HG03460 (cell line): ENCODE data around the gene CNTN5.

Experiments
- ATAC-seq: cut with Tn5 transposase; IDR thresholded peaks from one replicate; pipeline ENCODE4 v1.9.1; 2021; ENCODE audit not compliant: unreplicated experiment

Gene CNTN5

DNA sequence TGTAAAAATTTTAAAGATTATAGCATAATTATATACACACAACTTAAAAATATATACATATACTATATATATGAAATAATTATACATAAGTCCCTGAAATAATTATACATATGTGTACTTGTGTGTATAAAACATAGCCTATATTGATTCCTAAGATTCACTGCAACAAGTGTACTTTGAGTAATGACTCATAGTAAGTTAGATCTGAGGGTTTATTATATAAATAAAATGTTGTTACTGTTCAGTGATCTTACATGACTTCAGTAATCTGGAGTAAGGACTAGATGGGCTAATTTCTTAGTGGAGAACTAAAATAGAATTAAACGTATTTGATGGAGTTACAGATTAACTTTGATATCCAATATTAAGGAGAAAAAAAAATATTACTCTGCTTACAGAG lies 350.5 kb downstream of the CNTN5 start:
- ATAC-seq = no peak

DNA sequence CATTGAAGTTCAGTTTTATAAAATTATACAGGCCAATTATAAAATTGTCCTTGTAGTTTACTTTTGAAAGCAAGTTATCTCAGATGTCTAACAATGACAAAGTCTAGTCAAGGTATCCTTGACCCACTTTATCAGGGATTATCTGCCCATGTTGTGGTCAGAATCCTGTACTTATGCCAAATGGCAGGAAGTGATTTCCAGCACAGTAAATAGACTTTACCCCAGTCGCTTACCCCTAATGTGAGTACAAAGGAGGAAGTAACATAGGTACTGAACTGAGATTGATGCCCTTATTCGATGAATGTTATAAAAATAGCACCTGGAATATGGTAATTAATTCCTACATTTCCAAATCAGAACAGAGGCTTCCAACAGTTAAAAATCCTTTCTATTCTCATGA lies 355.7 kb downstream of the CNTN5 start:
- no peak for ATAC-seq

DNA sequence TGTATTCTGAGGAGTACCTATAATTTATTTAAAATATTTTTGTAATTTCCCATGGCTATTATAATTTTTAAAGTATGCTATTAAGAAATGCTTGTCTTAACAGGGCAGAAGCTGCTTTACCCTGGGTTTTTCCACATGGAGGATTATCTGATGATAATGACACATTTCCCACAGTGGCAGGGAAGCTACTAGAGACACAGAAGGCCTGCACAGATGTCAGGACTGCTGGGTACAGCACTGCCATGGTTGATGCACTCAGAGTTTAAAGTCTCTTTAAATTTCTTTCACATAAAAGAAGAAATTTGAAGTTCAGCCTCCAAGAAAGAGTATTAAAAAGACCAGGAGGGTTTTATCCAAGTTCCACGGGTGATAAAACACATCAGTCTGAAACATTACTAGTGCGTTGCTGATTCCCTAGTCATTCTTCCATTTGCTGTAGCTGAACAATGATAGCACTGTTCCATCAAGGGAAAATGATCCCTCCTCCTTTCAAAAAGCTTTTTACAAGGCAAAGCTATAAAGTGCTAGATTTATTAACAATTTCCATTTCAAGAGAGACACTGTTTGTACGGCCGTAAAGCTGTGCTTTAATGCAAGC lies 363.0 kb downstream of the CNTN5 start:
- ATAC-seq = no peak

DNA sequence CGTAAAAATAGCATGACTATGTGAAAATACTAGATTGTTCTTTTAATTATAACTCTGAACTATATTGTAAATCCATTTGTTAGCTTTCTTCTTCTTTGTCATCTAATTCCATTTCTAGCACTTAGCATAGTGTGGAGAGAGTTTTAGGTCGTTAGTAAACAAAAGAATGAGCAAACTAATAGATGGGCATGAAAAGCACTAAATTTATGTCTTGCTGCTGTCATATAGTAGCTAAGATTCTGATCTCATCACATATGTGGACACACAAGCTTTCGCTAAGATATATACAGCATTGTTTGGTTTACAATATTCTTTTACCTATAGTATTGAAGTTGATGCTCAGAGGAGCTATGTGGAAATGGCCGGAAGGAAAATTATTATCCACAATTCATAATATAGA lies 370.5 kb downstream of the CNTN5 start:
- ATAC-seq = no peak

DNA sequence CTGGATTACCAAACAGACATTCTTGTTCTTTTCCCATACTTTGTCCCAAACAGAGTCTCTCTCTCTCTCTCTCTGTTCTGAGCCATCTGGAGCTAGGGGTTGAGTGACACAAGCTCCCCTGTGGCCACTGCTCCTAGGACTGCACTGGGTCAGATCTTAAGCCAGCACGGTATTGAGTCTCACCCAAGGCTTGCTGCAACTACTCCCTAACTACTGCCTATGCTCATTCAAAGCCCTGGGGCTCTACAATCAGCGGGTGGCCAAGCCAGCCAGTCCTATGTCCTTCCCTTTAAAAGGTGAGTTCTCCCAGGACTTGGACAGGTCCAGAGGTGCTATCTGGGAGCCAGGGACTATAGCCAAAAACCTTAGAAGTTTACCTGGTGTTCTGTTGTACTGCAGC lies 385.6 kb downstream of the CNTN5 start:
- ATAC-seq = no peak

DNA sequence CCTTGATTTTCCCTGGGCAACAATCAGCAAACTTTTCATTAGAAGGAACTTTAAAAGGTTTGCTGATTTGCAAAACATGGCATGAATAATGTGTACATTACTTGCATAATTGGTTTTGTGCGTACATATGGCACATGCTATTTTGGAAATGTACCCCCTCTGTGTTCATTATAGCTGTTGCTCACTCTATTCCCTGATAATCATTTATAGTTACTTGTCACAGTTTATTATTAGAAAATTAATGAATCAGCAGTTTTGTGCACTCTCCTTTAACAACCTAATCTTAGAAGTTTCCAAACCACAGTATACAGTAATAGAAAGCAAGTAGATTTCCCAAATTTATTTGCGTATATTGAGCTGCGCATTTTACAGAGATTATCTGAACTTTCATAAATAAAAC lies 389.9 kb downstream of the CNTN5 start:
- no peak for ATAC-seq

DNA sequence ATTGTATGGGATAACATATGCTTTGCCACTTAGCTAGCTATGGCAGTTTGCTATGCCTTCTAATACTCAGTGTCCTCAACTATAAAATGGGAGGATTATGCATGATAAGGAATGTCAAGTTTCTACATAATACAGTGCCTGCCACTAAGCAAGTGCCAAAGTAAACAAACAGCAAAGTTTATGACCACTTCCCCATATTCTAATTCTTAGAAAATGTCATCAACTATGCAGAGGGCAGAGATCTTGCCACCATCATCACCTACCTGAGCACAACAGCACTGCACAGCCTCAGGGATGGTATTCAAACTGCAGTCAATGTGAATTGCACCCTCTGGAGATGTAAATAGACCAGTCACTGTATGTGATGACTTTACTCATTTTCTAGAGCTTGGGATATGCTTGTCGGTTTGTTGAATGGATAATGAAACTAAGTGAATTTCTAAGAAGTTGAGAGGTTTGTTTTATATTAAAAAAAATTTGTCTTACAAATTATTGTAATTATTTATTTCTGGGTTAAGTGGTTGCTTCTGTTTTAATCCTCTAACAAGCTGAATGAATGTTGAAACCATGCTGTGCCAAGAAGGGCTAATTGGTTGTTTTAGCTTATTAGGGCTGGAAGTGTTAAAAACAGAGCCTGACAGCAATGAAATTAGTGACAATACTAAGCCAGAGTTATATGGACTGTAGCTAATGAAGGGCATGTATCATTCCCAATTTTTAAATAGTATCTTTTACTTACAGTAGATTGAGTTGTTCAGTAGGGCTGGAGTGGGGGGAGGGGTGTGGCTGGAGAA lies 398.4 kb downstream of the CNTN5 start:
- ATAC-seq = no peak

DNA sequence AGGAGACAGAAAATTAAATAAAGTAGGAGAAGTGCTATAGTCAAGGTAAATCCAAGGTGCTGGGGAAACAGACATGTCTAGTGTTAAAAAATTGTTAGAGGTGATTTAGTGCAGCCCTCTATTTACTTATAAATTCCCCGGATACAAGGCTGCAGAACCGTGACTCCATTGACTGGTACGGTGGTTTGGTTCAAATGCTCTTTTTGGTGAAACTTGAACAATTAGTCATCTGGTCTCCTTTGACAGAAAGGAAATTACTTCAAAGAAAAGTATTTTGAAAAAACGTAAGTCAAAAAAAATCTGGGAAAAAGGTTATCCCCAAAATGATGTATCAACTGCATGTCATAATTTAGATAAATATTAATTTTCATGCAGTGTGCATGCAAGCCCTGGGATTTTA lies 399.2 kb downstream of the CNTN5 start:
- ATAC-seq = no peak

DNA sequence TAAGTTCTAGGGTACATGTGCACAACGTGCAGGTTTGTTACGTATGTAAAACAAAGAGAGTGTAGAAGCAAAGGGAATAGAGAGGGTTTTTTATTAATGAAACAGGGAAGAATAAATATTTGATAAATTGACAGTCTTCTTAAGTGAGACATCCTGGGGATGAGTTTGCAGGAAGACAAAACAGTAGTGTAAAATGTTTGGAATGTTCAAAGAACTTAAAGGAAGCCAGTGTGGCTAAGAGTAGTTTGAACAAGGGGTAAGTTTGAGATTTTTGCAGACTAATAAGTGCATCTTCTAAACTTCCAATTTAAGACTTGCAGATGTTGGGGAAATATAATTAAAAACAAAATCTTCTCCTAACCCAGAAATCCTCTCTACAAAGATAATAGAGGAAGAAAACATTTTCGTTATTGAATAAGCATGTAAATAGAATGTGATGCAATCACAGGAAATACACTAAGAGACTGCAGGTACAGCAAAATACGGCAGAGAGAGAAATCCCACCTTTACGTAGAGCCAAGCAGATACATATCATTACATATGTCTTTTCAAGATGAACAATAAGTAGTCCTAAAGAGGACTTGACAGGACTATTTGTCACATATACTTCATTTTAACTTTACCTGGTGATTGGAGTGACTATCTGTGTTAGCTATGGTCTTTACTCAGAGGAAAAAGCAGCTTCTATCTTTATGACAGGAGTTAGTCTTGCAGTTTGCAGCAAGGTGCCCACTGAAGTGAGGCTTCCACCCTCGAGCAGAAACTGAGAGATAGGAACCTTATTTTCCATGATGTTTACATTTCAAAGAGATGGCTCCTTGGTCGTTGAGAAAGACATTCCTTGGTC lies 402.1 kb downstream of the CNTN5 start:
- no peak for ATAC-seq

DNA sequence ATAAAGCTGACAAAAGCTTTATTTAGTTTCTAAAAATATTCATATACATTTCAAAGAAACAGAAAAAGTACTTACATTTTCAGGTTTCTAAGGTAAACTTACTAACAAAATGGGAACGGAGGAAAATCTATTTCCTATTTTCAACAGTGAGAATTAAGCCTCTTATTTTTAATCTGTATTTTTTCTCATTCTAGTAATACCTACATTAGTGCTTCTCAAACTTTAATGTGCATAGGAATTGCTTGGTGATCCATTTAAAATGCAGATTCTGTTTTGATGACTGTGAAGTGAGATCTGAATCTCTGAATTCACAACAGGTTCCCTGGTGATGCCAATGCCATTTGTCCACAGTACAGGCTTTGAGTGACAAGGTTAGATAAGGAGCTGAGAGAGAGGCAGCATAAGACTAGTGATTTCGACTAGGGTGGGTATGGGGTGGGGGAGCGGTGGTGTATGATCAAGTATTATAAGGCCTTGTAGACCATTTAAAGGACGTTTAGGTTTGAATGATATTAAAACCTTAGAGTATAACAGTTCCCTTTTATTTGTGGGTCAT lies 402.8 kb downstream of the CNTN5 start:
- ATAC-seq = no peak

DNA sequence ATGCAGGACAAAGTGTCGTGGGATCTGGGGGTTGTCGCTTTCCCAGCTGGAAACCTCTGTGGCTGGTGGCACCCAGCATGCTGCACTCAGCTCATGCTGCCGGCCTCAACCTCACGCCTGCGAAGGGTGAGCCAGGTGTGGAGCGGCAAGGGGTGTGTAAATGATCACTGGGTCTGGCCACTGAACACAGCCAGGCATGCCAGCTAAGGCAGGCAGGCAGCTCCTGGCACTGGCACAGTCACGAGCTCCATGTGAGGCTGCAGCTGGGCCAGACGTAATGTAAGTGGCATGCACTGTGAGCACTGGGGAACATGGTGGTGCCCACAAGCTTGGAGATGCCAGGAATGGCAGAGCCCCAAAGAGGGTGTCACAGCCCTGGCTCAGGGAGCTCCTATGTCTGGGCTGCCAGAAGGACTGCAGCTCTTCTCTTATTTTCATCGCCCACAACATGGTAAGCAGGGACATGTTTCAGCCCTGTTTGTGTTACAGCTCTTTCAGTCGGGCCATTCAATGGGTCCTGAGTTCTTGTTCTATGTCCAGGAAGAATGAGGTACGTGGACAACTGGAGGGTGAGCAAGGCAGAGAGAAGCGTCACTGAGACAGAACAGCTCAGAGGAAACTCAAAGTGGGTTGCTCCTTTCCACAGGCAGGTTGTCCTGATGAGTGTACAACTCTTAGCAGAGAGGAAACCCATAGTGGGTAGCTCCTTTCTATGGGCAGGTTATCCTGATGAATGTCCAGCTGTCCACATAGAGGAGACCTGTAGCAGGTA lies 403.8 kb downstream of the CNTN5 start:
- no peak for ATAC-seq

DNA sequence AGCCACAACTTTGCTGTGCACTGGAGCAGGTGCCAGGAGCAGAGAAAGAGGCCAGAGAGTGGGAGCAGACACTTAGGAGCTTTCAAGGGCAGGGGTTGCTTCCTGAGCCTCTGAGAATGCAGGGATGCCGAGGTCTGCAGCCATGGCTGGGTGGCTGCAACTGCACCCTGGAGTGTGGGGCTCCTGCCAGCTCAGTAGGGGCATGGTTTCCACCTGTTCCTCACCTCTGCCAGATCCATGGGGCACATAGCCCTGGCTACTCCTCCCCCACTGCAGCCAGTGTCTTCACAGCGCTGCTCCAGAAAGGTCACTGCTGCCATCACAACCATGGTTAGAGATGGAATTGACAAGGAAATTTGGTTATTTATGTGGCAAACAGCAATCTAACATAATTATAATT lies 404.8 kb downstream of the CNTN5 start:
- ATAC-seq = no peak

DNA sequence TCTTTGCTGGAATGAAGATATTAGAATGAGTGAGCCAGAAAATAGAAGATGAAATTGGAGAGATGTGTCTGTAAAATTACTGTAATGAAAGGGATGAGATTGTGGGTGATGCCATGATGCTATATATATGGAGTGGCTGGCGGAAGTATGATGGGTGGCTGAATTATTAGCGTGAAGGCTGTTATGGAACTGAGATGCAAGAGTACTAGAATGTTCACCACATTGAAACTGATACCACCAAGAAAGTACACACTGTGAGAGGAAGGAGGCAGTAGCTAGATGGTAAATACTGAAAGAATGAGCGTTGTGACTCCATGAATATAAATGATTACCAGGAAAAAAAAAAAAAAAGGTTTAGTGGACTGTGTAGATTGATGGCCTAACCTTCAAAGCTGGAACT lies 411.9 kb downstream of the CNTN5 start:
- no peak for ATAC-seq

DNA sequence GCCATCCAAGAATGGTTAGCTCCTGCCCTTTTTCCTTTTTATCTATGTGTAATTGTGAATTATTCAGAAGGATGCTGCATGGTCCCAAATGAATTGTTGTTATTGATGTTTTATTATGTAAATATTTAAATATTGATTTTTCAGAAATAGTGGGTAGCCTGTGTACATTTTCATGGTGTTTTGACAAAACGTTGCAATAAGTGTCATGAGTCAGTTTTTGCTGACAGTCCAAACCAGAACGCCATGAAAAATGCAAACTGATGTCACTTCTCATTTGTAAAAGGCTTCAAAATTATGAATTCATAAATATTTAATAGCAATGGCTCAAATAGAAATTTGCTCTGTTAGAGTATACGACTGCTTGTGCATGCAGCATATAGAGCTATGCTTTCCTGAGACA lies 422.5 kb downstream of the CNTN5 start:
- ATAC-seq = no peak

DNA sequence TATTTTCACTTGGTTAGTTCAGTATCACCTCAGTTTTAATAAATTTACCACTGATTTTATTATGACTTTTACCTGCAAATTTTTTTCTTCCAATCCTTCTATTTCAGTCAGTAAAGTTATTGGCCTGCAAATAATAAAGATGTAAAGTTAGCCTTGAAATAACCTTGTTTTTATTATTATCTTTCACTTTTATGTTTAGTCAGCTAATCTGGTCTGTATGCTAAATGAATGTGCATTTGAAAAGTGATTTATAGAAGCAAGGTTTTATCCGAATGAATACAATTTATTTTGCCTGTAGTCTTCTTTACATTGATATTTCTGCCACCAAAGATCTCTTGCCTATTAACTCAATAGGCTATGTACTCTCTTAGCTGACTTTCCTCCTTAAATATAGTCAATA lies 425.7 kb downstream of the CNTN5 start:
- no peak for ATAC-seq

DNA sequence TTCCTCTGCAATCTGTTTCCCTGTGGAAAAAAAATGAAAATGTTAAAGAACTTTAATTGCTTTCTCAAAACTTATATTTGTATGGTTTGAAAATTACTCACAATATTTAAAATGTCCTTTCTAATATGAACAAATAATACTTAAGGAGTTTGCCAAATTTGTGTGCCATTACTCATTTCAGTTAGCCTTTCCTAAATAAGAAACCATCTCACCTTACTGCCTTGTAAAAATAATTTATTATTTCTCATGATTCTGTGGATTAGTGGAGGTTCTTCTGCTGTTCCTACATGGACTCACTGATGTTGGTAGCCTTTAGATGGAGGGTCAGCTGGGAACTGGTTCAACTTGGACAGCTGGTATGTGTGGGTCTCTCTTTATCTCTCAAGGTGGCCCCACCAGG lies 428.6 kb downstream of the CNTN5 start:
- no peak for ATAC-seq

DNA sequence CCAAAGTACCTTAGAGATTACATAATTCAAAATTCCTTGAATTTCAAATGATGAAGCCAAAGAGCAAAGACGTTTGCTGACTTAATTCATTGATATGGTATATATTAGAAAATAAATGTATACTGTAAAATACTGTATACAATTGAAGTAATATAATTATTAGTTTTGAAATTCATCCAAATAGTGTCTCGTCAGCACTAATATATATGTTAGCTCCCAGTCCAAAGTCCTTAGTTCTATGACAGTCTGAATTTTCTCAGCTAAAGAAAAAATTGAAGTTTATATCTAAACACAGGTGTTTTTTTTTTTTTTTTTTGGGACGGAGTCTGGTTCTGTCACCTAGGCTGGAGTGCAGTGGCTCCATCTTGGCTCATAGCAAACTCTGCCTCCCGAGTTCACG lies 431.3 kb downstream of the CNTN5 start:
- ATAC-seq = no peak

DNA sequence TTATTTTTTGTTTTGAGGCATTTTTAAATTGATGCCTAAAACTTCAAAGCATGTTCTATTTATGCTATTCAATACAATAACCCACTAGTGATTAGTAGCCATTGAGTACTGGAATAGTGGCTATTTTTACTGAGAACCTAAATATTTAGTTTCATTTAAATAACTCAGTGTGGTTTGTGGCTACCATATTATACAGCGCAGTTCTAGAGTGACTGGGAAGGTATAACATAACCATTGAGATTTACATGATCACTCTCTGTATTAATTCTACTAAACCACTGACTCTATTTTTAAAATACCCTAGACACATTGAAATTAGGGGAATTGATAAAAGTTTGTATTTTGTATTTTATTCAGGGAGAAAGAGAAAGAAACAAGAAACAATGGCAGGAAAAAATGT lies 441.2 kb downstream of the CNTN5 start:
- ATAC-seq = no peak

DNA sequence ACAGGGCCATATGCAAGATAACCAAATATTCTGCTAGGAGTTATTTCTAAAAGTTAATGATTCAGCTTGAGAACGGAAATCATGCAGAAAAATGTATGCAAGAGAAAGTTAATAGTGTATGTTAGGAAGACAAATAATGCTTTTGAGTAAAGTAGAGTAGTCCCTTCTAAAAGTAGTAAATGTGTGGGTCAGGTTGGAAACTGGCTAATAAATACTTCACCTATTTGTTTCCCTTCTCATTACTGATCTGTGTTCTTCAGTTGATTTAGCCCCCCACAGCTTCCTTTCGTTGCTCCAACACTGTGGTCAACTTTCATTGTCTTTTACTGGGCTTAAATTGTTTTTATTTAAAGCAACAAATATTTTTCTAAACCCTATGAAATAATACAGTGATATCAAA lies 444.2 kb downstream of the CNTN5 start:
- no peak for ATAC-seq

DNA sequence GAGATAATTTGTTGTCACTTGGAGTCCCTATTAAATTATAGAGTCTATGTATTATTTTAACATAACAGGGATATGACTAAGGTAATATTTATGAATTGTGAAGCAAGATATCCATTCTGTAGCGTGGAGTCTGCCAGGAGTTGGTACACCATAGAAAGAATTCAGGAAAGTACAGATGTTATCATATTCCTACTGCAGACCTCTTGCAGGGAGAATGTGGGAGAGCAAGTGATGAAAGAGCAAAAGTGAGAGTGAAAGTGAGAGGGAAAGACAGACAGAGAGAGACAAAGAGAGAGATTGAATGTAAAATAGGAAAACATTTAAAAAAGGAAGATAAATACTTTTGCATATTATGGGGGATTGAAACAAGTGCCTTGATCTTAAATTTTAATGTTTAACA lies 468.8 kb downstream of the CNTN5 start:
- ATAC-seq = no peak

DNA sequence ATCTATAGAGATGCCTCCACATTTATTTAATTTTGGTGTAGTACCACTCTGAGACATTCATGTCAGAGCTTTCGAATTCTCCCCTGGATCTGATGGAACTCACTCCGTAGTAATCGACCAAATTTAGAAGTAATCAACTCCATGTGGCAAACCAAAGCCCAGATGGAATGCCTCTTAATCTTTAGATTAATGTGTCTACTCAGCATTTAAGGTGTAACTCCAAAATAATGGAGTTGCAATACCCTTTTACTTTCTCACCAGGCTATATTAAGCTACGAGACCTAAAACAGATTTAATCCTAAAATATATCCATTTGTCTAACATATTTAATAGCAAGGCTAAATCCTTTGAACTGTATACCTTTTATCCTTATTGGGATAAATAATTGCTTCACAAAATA lies 473.3 kb downstream of the CNTN5 start:
- ATAC-seq = no peak
